ENCODE results near the gene SMIM14.
"Not testable (repeated sequence)": the region's sequence is repeated elsewhere in the genome, so short reads cannot be mapped to it uniquely, and the experiment has no call there.

The SMIM14 gene

DNA sequence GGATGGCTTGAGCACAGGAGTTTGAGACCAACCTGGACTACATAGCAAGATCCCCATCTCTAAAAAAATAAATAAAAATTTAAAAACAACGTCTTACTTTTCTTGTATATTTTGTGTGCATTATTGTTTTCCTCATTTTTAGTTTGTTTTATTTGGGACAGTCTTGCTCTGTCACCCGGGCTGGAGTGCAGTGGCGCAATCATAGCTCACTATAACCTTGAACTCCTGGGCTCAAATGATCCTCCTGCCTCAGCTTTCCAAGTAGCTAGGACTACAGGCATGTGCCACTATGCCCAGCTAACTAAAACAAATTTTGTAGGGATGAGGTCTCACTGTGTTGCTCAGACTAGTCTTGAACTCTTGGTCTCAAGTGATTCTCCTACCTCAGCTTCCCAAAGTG lies 9.5 kb upstream of the SMIM14 start:
- DNase-seq, result no peak

- DNase-seq, result no peak
Observed at GRCh38 chr4:39642885-39643552, 4.4 kb upstream of the SMIM14 start.

GRCh38 chr4:39641451-39641850 lies 2.8 kb upstream of the SMIM14 start:
- DNase-seq, result no peak

GRCh38 chr4:39637586-39638353 lies 895 bp downstream of the SMIM14 start:
- peak in 40 of 56 donors; percentile 2 to 73 (median 38) for DNase-seq

DNA sequence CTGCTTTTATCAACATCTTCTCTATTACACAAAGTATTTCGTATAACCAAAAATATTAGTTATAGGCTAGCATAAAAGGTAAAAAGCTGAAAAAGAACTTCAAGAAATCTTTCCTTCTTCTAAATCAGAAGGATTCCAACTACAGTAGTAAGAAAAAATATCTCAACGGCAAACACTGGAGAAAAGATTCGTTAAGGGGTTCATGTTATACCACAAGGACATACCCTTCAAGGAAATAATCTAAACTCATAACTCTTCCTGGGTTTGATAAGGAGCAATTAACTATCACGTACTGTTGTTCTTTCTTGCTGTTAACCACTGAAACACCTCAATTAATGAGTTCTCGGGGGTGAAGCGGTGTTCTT lies 1.5 kb downstream of the SMIM14 start:
- no peak for DNase-seq

GRCh38 chr4:39636531-39637184 lies 2.0 kb downstream of the SMIM14 start:
- no peak for DNase-seq

GRCh38 chr4:39635023-39635422 lies 3.6 kb downstream of the SMIM14 start:
- no peak for DNase-seq

DNA sequence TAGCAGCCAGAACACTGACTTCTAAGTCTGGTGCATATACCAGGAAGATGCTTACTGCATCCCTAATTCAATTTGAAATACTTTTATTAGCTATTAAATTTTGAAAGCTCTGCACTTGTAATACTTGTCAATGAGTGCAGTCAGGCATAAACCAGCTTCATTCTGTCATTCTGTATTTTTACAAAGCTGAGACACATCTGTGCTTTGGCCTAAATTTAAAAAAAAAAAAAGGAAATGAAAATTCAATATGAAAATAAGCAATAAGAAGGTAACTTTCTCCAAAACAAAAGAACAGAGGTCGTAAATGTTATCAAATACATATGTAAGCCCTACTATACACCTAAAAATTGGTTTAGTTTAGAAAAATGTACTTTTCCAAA lies 7.0 kb downstream of the SMIM14 start:
- no peak for DNase-seq

DNA sequence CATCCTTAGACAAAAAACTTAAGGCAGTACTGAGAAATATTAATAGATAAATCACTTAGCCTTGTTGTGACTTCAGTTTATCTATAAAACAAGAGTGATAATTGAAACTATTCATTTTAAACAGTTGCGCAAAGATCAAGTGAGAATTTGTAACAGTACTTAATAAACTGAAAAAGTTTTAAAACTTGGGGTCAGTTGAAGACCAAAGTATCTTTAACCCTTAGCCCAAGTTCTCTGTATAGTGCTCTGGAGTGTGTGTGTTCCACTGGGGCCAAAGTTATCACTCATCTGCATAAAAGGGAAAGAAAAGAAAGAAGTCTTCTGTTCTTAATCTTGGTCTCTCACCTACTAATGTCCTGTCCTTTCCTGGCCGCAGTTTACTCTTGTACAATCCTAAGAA lies 11.3 kb downstream of the SMIM14 start:
- DNase-seq, result no peak

DNA sequence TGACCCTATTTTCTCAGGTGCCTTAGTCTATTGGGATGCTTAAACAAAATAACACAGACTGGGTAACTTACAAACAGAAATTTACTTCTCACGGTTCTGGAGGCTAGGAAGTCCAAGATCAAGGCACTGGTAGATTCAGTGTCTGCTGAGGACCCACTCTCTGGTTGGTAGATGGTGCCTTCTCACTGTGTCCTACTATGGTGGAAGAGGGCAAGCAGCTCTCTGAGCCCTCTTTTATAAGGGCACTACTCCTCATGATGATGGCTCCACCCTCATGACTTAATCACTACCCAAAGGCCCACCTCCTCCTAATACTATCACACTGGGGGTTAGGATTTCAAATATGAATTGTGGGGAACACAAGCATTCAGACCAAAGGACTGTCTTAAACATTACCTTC lies 11.8 kb downstream of the SMIM14 start:
- no peak for DNase-seq

DNA sequence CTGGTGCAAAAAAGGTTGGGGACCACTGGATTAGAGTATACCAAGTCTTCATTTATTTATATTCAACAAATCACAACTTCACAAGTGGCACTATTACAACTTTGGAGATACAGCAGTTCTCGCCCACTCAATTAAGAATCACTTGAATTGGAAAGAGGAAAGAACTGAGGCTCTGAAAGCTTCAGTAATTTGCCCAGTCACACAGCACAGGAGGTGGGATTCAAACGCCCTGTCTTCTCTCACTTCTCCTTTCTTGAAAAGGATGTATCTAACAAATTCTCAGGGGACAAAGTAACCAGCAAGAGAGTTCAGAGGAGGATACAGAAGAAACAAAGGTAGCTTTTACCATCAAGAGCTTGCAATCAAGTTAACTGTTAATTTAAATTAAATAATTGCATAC lies 12.4 kb downstream of the SMIM14 start:
- DNase-seq, result peak in 1 of 56 donors; percentile 6

DNA sequence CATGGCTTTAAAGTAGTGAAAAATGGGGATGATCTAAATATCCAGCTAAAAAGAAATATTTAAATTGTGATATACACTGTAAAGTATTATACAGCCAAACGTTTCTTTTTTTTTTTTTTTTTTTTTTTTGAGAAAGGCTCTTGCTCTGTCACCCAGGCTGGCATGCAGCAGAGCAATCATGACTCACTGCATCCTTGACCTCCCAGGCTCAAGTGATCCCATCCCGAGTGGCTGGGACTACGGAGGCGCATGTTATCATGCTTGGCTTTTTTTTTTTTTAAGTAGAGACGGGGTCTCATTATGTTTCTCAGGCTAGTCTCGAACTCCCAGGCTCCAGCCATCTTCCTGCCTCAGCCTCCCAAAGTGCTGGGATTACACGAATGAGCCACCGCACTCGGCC lies 17.1 kb downstream of the SMIM14 start:
- DNase-seq, result no peak

DNA sequence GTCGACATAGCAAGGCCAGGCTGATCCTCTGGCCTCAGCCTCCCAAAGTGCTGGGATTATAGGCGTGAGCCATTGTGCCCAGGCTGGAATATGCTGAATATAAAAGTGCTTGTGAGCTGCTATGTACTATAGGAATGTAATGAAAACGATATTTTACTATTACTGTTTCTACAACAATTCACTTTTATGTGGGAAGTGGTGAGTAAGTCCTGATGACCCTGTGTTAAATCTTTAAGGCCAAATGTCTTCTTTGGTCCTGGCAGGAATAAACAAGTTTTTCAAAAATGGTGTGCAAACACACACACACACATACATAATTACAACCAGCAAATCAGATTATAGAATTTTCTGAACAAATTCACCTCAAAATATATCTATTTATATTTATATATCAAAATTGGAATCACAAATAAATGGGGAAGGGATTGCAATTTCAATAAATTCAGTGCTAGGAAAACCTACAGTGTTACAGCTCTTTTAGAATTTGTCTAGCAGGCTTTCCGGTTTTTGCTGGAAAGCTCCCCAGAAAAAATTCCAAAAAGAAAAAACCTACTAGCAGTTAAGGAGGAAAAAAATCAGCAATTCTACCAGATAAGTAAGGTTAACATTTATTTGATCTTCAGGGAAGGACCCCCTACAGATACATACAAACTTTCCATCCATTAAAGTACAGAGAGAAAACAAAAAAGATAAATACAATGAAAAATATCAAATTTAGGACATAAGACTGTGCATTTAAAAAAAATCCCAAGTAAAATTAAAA lies 17.9 kb downstream of the SMIM14 start:
- DNase-seq, result no peak

GRCh38 chr4:39617534-39617933 lies 21.1 kb downstream of the SMIM14 start:
- no peak for DNase-seq

- DNase-seq, result no peak
Observed at GRCh38 chr4:39616651-39617050, 22.0 kb downstream of the SMIM14 start.

- DNase-seq, result not testable (repeated sequence)
Observed at GRCh38 chr4:39616112-39616511, 22.6 kb downstream of the SMIM14 start.

DNA sequence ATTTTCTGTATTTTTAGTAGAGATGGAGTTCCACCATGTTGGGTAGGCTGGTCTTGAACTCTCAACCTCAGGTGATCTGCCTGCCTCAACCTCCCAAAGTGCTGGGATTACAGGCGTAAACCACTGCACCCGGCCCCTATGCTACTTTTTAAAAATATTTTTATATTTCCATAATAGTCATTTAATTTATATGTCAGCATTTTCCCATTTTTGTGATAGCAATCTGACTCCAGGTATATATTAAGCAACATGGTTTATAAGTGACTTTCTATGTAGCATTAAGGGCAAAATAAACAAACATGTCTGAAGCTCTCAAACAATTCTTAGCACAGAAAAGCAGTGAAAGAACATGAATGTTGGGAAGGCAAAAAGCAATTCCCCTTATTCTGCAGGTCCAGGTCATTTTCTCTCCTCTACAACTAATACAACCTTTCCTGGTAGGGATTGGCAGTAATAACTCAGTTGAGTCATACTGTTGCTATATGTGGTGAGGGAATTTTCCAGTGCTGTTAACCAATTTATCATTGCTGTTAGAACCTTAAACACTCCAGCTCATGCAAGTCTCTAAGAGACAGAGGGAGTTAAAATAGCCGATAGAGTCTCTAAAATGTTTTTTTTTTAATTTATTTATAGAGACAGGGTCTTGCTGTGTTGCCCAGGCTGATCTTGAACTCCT lies 24.0 kb downstream of the SMIM14 start:
- DNase-seq, result no peak

- DNase-seq, result no peak
Observed at GRCh38 chr4:39613093-39613656, 25.5 kb downstream of the SMIM14 start.

GRCh38 chr4:39609454-39609931 lies 29.2 kb downstream of the SMIM14 start:
- DNase-seq, result no peak

GRCh38 chr4:39608451-39608850 lies 30.2 kb downstream of the SMIM14 start:
- no peak for DNase-seq

DNA sequence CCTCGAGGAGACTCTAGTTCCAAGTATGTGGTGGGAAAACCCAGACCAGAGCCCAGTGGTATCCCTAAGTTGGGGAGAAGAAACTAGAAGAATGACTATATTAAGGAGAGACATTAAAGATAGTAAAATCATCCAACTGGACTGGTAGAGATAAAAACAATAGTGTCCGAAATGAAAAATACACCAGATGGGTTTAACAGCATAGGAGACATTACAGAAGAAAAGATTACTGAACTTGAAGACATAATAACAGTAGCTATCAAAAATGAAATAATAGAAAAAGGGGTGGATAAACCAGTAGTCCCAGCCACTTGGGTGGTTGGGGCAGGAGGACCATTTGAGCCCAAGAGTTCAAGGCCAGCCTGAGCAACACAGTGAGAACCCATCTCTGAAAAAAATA lies 31.9 kb downstream of the SMIM14 start:
- DNase-seq, result no peak

Data from amygdala (tissue), 56 donors.